IMR-90 (cell line): ENCODE data around the gene GAMT. TPM values are rescaled to one million over a fixed set of nuclear protein-coding genes. Genes with fewer than 3 reads are reported as not detected.

Experiments used
- ATAC-seq: fragments of 200-7000 bp; cut with Tn5 transposase; 2 replicates; pipeline ENCODE4 v1.9.1; 2020; ENCODE audit warnings: low read depth, mild to moderate bottlenecking, moderate library complexity
- BruUV-seq: library from RNA; stranded (reverse); fragments of 400-500 nt; replicated peaks from 2 replicates; lab custom pipeline; 2021; lab: Mats Ljungman, UMichigan
- CTCF ChIA-PET: fragments of 300-600 bp; formaldehyde crosslinking; extraction: SDS; loops from one replicate; lab custom pipeline; 2021; ENCODE audit warnings: antibody characterized with exemption; lab: Yijun Ruan, JAX
- POLR2A ChIA-PET: fragments of 300-600 bp; sonication (Branson Sonifier 250); formaldehyde crosslinking; loops from one replicate; lab custom pipeline; 2022; ENCODE audit warnings: antibody characterized with exemption; ENCODE audit not compliant: unreplicated experiment; lab: Charles Lee
- DNase-seq: peaks from one replicate; pipeline ENCODE4 v3.0.0; 2013
- H2AFZ ChIP-seq: replicated peaks from 2 replicates; pipeline ENCODE3; 2013; ENCODE audit warnings: low read length, mild to moderate bottlenecking; ENCODE audit not compliant: poor library complexity
- H2AK5ac ChIP-seq: 2 replicates; pipeline ENCODE4 v1.6.1; 2013; ENCODE audit warnings: low read depth, low read length, inconsistent platforms
- H2AK9ac ChIP-seq: replicated peaks from 2 replicates; pipeline ENCODE3; 2013; ENCODE audit warnings: mild to moderate bottlenecking, low read depth, low read length, moderate library complexity; ENCODE audit not compliant: poor library complexity
- H2BK120ac ChIP-seq: 2 replicates; pipeline ENCODE4 v1.6.1; 2013; ENCODE audit warnings: low read depth, low read length, inconsistent platforms
- H2BK15ac ChIP-seq: 3 replicates; pipeline ENCODE4 v1.6.1; 2013; ENCODE audit warnings: low read depth, low read length, inconsistent platforms
- H2BK20ac ChIP-seq: 2 replicates; pipeline ENCODE4 v1.6.1; 2013; ENCODE audit warnings: low read depth, mild to moderate bottlenecking, inconsistent platforms, low read length, moderate library complexity
- H2BK5ac ChIP-seq: 2 replicates; pipeline ENCODE4 v1.6.1; 2013; ENCODE audit warnings: mild to moderate bottlenecking, low read depth, low read length, inconsistent platforms; ENCODE audit not compliant: poor library complexity, severe bottlenecking
- H3K14ac ChIP-seq: replicated peaks from 2 replicates; pipeline ENCODE4 v1.6.1; 2013; ENCODE audit warnings: low read depth, low read length, inconsistent platforms
- H3K18ac ChIP-seq: 2 replicates; pipeline ENCODE4 v1.6.1; 2013; ENCODE audit warnings: low read depth, low read length, control low read depth
- H3K23ac ChIP-seq: 2 replicates; pipeline ENCODE4 v1.6.1; 2013; ENCODE audit warnings: low read depth, low read length, inconsistent platforms
- H3K27ac ChIP-seq: 2 replicates; pipeline ENCODE4 v1.5.1; 2013; ENCODE audit warnings: mild to moderate bottlenecking, control low read depth, low read length; ENCODE audit not compliant: insufficient read depth
- H3K27me3 ChIP-seq: 2 replicates; pipeline ENCODE4 v1.6.1; 2013; ENCODE audit warnings: low read length; ENCODE audit not compliant: control insufficient read depth, insufficient read depth
- H3K36me3 ChIP-seq: 2 replicates; pipeline ENCODE4 v1.6.1; 2013; ENCODE audit warnings: low read length, mixed read lengths; ENCODE audit not compliant: control insufficient read depth, insufficient read depth
- H3K4ac ChIP-seq: 2 replicates; pipeline ENCODE4 v1.6.1; 2013; ENCODE audit warnings: low read depth, low read length, inconsistent platforms
- H3K4me1 ChIP-seq: 2 replicates; pipeline ENCODE4 v1.6.1; 2013; ENCODE audit warnings: low read length, mixed read lengths; ENCODE audit not compliant: control insufficient read depth, insufficient read depth
- H3K4me2 ChIP-seq: 2 replicates; pipeline ENCODE4 v1.6.1; 2013; ENCODE audit warnings: low read depth, mild to moderate bottlenecking, control low read depth, low read length, moderate library complexity
- H3K4me3 ChIP-seq: 2 replicates; pipeline ENCODE4 v1.5.1; 2013; ENCODE audit warnings: low read depth, mild to moderate bottlenecking, control low read depth, low read length, moderate library complexity; ENCODE audit not compliant: insufficient read depth
- H3K56ac ChIP-seq: 2 replicates; pipeline ENCODE4 v1.6.1; 2013; ENCODE audit warnings: low read length, inconsistent platforms; ENCODE audit not compliant: insufficient read depth; ENCODE audit errors: extremely low read depth
- H3K79me1 ChIP-seq, 2 experiments: 2 replicates each; pipeline ENCODE4 v1.6.1; 2013; ENCODE audit warnings: low read length in 2 of 2, inconsistent platforms in 1 of 2, low read depth in 1 of 2
- H3K9ac ChIP-seq: 2 replicates; pipeline ENCODE4 v1.6.1; 2013; ENCODE audit warnings: low read depth, low read length, control low read depth
- H3K9me1 ChIP-seq: 2 replicates; pipeline ENCODE4 v1.6.1; 2013; ENCODE audit warnings: low read length, inconsistent platforms; ENCODE audit not compliant: insufficient read depth
- H3K9me3 ChIP-seq: 2 replicates; pipeline ENCODE4 v1.6.1; 2013; ENCODE audit warnings: low read length; ENCODE audit not compliant: control insufficient read depth, insufficient read depth
- H4K20me1 ChIP-seq: 2 replicates; pipeline ENCODE4 v1.6.1; 2013; ENCODE audit warnings: low read length, inconsistent platforms; ENCODE audit not compliant: insufficient read depth
- H4K5ac ChIP-seq: 2 replicates; pipeline ENCODE4 v1.6.1; 2013; ENCODE audit warnings: mild to moderate bottlenecking, low read depth, low read length, control low read depth
- H4K8ac ChIP-seq, 2 experiments: 2 replicates each; pipeline ENCODE4 v1.6.1; 2013; ENCODE audit warnings: low read depth in 2 of 2, low read length in 2 of 2, control low read depth in 1 of 2, inconsistent platforms in 1 of 2
- H4K91ac ChIP-seq: 2 replicates; pipeline ENCODE4 v1.6.1; 2013; ENCODE audit warnings: low read depth, low read length, inconsistent platforms; ENCODE audit not compliant: insufficient read depth
- BHLHE40 ChIP-seq: fragments of 150-350 bp; IDR thresholded peaks from 2 replicates; pipeline ENCODE4 v1.6.1; 2016; ENCODE audit warnings: mild to moderate bottlenecking, low read depth, low read length
- CEBPB ChIP-seq: IDR thresholded peaks from 2 replicates; pipeline ENCODE4 v1.6.1; 2012; ENCODE audit warnings: low read depth, low read length, improper control_type of control experiment
- CHD1 ChIP-seq: IDR thresholded peaks from 2 replicates; pipeline ENCODE4 v1.6.1; 2012; ENCODE audit warnings: low read depth, low read length, improper control_type of control experiment
- CTCF ChIP-seq: conservative IDR thresholded peaks from 2 replicates; pipeline ENCODE4 v1.5.1; 2012; ENCODE audit warnings: mild to moderate bottlenecking, low read depth, low read length, improper control_type of control experiment
- ELK1 ChIP-seq: fragments of 150-350 bp; IDR thresholded peaks from 2 replicates; pipeline ENCODE4 v1.6.1; 2016; ENCODE audit warnings: low read depth, mild to moderate bottlenecking, low read length, moderate library complexity, borderline replicate concordance
- FOS ChIP-seq: fragments of 150-350 bp; IDR thresholded peaks from 2 replicates; pipeline ENCODE4 v1.6.1; 2016; ENCODE audit warnings: low read depth, low read length
- MAFK ChIP-seq: IDR thresholded peaks from 2 replicates; pipeline ENCODE4 v1.6.1; 2012; ENCODE audit warnings: low read depth, low read length, improper control_type of control experiment
- NFE2L2 ChIP-seq: fragments of 150-350 bp; IDR thresholded peaks from 2 replicates; pipeline ENCODE4 v1.6.1; 2016; ENCODE audit warnings: low read depth, mild to moderate bottlenecking, low read length
- POLR2A ChIP-seq: IDR thresholded peaks from 2 replicates; pipeline ENCODE4 v1.6.1; 2012; ENCODE audit warnings: mild to moderate bottlenecking, low read depth, low read length
- RCOR1 ChIP-seq: IDR thresholded peaks from 2 replicates; pipeline ENCODE4 v1.6.1; 2012; ENCODE audit warnings: mild to moderate bottlenecking, low read length, improper control_type of control experiment; ENCODE audit not compliant: insufficient replicate concordance
- WGBS, 2 experiments: methylation state at CpG; one replicate each; pipeline versions ENCODE4 v1.1.5 to v1.1.7; 2013; ENCODE audit warnings: missing lambda C conversion rate in 2 of 2; ENCODE audit not compliant: insufficient read length in 1 of 2; ENCODE audit errors: extremely low coverage in 2 of 2; 5-methylcytosine and 5-hydroxymethylcytosine counted together
- dilution Hi-C: fragments of 300-500 bp; cut with HindIII; formaldehyde crosslinking; loops from one replicate; pipeline ENCODE4 v1.14.3; 2018; ENCODE audit warnings: low sequenced_read_pairs; ENCODE audit not compliant: unreplicated experiment
- in situ Hi-C: fragments of 300-500 bp; cut with MboI; formaldehyde crosslinking; loops from 3 replicates; pipeline ENCODE4 v1.14.3; 2019; ENCODE audit warnings: low sequenced_read_pairs, inconsistent platforms, mixed read lengths
- intact Hi-C: fragments of 100-400 bp; cut with micrococcal nuclease; formaldehyde crosslinking; loops from 2 replicates; pipeline ENCODE4 v1.10.0; 2022
- polyA plus RNA-seq, 3 experiments: library from polyadenylated mRNA; depleted of rRNA; stranded (reverse); fragments of >200 nt; gene quantifications; 2 replicates each; pipeline ENCODE4 v1.2.3, GENCODE V29; 2012; ENCODE audit warnings: low replicate concordance in 1 of 3
- total RNA-seq: library from RNA; depleted of rRNA; stranded (reverse); fragments of >200 nt; gene quantifications from 2 replicates; pipeline ENCODE4 v1.2.3, GENCODE V29; 2012

GAMT gene
- total and polyA plus RNA-seq, 2 of the 4 experiments (the other 2 are of a cell fraction) = 22.8 to 51.8 TPM

- TF ChIP-seq CTCF (no peak), MAFK (no peak)
These were observed 17.1 kb upstream of the GAMT start (continued) for GRCh38 chr19:1418496-1418775.

GRCh38 chr19:1417681-1418495 is 16.5 kb upstream of the GAMT start:
- Histone ChIP-seq H3K79me1 (peaks cover 3 to 68% of the 10 kb centered on the region in 2 experiments; a peak in 3 of 4 replicates), H2AK5ac (no peak overlapping the region), H3K27me3 (no peaks in the 10 kb centered on the region), H2AK9ac (no peak overlapping the region), H3K4ac (no peak overlapping the region), H3K9ac (no peak overlapping the region), H4K91ac (no peak overlapping the region), H3K14ac (no peak overlapping the region), H3K4me1 (peaks cover 19% of the 10 kb centered on the region), H3K4me2 (no peak overlapping the region), H4K5ac (no peak overlapping the region), H2AFZ (no peak overlapping the region), H3K36me3 (peaks cover 50% of the 10 kb centered on the region), H2BK20ac (no peak overlapping the region), H3K4me3 (no peak overlapping the region), H4K20me1 (peaks cover 90% of the 10 kb centered on the region), H2BK15ac (no peak overlapping the region), H3K56ac (no peak overlapping the region), H3K18ac (no peak overlapping the region), H4K8ac (no peak overlapping the region), H2BK5ac (no peak overlapping the region), H3K23ac (no peak overlapping the region), H2BK120ac (no peak overlapping the region), H3K9me3 (no peaks in the 10 kb centered on the region), H3K27ac (no peak overlapping the region), H3K9me1 (peaks cover 17% of the 10 kb centered on the region)
- dilution Hi-C loops (no loop called here), in situ Hi-C loops (no loop called here), intact Hi-C loops (no loop called here)
- WGBS, 2 experiments = 90% methylated on average over 6 of the region's 30 CpGs; no CpG with 5 or more reads in 1 of the 2 experiments
- ChIA-PET CTCF (no interaction called here), POLR2A (no interaction called here)
- no peak for TF ChIP-seq NFE2L2
- no peak for TF ChIP-seq CTCF
- TF ChIP-seq FOS = no peak
- no peak for TF ChIP-seq MAFK
- TF ChIP-seq POLR2A = no peak
- TF ChIP-seq CHD1 = no peak
- TF ChIP-seq CEBPB = no peak
- TF ChIP-seq RCOR1 = no peak
- TF ChIP-seq BHLHE40 = no peak
- no peak for TF ChIP-seq ELK1
- DNase-seq (no peak), ATAC-seq (no peak)
- BruUV-seq = no TSS peak
